ENCODE measurements around the gene RAPGEF3.

RAPGEF3 gene

GRCh38 chr12:47743311-47743860 is 15.3 kb downstream of the RAPGEF3 start:
- DNase-seq (ENCODE audit: low spot score), result no peak

GRCh38 chr12:47742253-47742825 is 16.3 kb downstream of the RAPGEF3 start:
- DNase-seq (ENCODE audit: low spot score), result peak; percentile 72

- DNase-seq (ENCODE audit: low spot score), result peak; percentile 77
Observed at GRCh38 chr12:47741340-47741703, 17.4 kb downstream of the RAPGEF3 start.

GRCh38 chr12:47740606-47741339 is 17.9 kb downstream of the RAPGEF3 start:
- DNase-seq (ENCODE audit: low spot score), result no peak

DNA sequence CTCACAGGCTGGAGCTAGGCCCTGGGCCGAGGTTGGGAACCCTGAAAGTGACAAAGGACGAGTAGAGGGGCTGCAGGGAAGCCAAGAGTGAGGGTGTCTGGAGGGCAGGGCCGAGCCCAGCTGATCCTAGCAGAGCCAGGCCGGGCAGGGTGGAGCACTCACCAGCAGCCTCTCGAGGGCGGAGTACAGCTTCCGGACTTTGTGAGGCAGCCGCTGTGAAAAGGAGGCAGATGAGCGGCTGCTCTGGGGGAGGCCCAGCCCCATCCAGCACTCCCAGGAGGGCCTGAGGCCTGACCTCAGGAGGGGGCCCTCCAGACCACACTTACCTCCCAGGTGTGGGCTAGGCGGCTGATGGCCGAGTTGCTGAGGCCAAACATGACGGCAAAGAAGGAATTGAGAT is 18.7 kb downstream of the RAPGEF3 start:
- no peak for DNase-seq (ENCODE audit: low spot score)

- DNase-seq (ENCODE audit: low spot score), result no peak
Observed at GRCh38 chr12:47739297-47739696, 19.4 kb downstream of the RAPGEF3 start.

DNA sequence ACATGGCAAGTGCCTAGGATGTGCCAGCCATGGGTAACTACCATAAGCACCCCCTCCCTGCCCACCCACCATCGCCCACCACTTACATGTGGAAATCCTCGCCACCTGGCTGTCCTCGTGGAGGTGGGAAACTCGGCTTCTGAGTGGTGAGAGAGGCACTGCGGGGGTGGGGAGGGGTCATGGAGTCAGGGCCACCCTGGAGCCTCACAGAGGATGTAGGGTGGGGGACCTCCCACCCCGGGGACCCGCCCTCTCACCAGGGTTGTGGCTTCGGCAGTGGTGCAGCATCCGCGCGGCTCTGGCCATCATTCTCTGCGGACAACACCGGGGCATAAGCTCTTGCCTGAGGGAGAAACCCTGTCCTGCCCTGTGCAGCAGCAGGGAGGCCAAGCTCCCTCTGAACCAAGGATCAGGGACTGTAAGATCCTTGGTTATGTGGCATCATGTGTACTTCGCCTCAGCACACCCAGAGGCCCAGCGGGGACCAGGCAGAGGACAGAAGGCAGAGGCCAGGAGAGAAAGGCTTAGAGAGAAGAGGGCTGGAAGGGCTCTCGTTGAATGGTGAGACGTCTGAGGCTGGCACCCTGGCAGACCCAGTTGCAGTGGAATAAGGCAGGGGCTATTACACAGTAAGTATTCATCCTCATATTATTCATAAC is 20.6 kb downstream of the RAPGEF3 start:
- DNase-seq (ENCODE audit: low spot score), result no peak

GRCh38 chr12:47736877-47737676 is 21.6 kb downstream of the RAPGEF3 start:
- no peak for DNase-seq (ENCODE audit: low spot score)

- no peak for DNase-seq (ENCODE audit: low spot score)
Observed at GRCh38 chr12:47736216-47736615, 22.5 kb downstream of the RAPGEF3 start.

GRCh38 chr12:47735649-47736048 is 23.0 kb downstream of the RAPGEF3 start:
- no peak for DNase-seq (ENCODE audit: low spot score)

DNA sequence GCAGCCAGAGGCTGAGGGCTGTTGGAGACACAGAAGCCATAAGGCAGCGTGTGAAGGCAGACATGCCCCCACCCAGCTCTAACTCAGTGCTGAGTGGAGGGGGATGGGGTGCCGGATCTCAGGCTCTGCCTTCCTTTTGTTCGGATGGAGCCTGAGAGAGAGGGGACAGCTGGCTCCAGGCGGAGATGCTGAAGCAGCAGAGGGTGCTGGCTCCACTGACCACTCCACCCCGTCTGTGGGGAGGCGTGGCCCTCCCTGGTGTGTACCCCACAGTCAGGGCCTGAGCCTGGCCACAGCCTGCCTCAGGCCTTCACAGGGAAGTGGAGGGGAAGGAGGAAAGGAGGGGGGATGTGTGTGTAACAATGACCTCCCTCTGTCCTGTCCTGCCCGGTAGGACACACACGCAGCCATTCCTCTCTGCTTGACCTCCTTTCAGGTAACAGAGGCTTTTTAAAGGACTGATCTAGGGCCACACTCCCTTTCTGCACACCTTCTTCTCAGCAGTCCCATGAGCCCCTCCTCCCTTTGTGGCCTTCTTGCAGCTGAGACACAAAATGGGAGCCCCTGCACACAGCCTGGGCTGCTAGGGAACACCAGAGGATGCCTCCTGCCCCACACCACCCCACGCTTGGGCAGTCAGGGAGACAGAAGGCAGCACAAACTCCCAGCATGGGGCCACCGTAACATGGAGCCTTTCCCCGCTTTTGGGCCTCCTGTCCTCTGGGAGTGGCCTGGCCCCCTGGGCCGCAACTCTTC is 23.8 kb downstream of the RAPGEF3 start:
- no peak for DNase-seq (ENCODE audit: low spot score)

DNA sequence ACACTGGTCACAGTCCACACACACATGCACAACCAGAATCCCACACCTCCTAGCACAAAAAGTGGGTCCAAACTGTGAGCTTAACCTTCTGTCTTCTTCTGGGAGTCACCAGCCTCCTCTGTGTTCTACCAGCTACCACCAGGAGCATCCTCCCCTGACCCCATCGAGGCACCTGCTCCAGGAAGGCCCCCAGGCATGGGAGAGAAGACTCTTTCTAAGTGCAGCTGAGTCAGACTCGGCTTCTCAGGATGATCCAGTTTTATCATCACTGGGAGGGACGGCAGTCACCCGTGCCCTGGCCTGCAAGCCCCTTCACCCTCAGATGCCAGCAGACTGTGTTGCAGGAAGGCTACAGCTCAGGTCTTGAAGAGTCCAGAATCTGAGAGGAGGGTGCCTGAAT is 25.5 kb downstream of the RAPGEF3 start:
- no peak for DNase-seq (ENCODE audit: low spot score)

- DNase-seq (ENCODE audit: low spot score), result no peak
Observed at GRCh38 chr12:47732504-47732903, 26.2 kb downstream of the RAPGEF3 start.

- DNase-seq (ENCODE audit: low spot score), result no peak
Observed at GRCh38 chr12:47731723-47732122, 27.0 kb downstream of the RAPGEF3 start.

- no peak for DNase-seq (ENCODE audit: low spot score)
Observed at GRCh38 chr12:47730341-47730744, 28.3 kb downstream of the RAPGEF3 start.

GRCh38 chr12:47729233-47729632 is 29.4 kb downstream of the RAPGEF3 start:
- DNase-seq (ENCODE audit: low spot score), result no peak

GRCh38 chr12:47725893-47726292 is 32.8 kb downstream of the RAPGEF3 start:
- no peak for DNase-seq (ENCODE audit: low spot score)

DNA sequence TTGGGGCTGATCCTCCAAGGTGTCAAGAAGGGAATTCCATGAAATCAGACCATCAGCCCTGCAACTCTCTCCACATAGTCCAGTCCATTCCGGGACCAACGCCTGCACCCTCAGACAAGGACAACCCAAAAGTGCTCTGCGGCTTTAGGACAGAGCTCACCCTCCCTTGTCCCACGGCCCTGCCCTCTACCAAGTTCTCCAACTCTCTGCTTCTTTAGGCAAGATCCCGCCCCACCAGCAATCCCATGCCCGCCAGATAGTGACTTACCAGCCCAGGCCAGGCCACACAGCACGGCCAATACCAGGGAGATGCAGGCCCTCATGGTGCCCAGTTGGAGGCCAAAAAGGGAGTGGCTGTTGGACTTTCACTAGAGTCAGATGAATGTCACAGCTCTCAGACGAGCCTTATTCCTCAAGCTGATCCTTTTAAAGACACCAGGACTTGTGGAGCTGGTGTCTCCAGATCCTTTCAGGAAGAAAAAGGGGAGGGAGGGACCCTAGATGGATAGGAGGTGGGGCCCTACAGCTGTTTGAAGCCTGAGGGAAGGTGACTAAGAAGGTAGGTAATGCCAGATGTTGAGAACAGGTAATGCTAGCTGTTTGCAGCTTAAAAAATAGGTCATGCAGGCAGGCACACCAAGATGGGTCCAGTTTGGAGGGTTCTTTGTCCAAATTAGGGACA is 33.4 kb downstream of the RAPGEF3 start, which contains the start of gene ENDOU:
Gene ENDOU, minus strand, starts transcription at position 400 of the 682 bp plus-strand sequence. Its CDS starts 77 bp downstream, at position 323.
- no peak for DNase-seq (ENCODE audit: low spot score)

DNA sequence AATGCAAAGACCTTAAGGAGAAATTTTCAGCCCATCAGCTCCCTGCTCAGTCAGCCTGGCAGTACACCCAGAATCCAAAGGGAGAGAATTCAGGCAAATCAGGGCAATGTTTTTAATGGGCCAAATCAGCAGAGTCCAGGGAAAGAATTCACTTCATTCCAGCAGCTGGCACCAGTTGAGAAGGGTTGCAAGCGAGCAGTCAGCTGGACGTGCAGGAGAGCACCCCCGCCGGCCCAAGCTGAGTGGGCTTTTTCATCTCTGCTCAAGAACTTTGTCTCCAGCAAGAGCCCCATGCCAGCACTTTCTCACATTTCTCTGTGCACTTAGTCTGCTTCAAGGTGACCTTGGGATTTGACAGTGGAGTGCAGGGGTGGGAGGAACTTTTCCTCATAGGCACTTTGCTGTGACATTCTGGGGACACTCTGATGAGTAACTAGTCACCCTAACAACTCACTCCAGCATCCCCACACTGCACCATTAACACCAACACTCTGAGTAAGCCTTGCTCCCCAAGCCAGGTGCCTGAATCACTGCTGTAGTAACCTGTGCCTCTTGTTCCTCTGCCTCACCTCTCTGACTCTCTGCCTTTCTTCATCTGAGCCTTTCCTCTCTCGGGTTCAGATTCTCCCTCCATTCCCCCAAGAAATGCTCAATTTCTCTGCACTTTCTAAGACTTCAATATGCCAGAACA is 35.6 kb downstream of the RAPGEF3 start:
- DNase-seq (ENCODE audit: low spot score), result no peak

GRCh38 chr12:47722136-47722834 is 36.4 kb downstream of the RAPGEF3 start:
- no peak for DNase-seq (ENCODE audit: low spot score)

All from CD4-positive, alpha-beta T cell treated with Interleukin-2 at 100 ng/mL for 4 hours (primary cell).